ENCODE measurements around the gene JOSD2.
A peak's percentile ranks its signal among the peaks of the same experiment; 100 is the strongest.

Gene JOSD2

GRCh38 chr19:50518091-50519005 lies 7.4 kb upstream of the JOSD2 start:
- Histone ChIP-seq H3K18ac (ENCODE audit: low read length) (no peak overlapping the region), H2BK120ac (ENCODE audit: low read depth, low read length) (no peak overlapping the region), H4K8ac (ENCODE audit: low read depth, low read length) (no peak overlapping the region), H3K27ac (ENCODE audit: low read depth, low read length) (no peak overlapping the region), H3K4me1 (ENCODE audit: control insufficient read depth, low read depth, low read length) (no peaks in the 10 kb centered on the region), H3K23ac (ENCODE audit: low read length) (no peak overlapping the region), H3K56ac (ENCODE audit: low read length) (no peak overlapping the region), H3K79me1 (ENCODE audit: low read length) (no peaks in the 10 kb centered on the region), H3K9ac (ENCODE audit: low read length) (no peak overlapping the region), H2BK15ac (replicated peaks; ENCODE audit: low read depth) (no peak overlapping the region), H3K4me2 (ENCODE audit: low read length) (no peak overlapping the region), H3K4ac (ENCODE audit: low read depth, low read length) (no peak overlapping the region), H3K4me3 (ENCODE audit: low read length) (no peak overlapping the region), H3K79me2 (ENCODE audit: control insufficient read depth, insufficient read depth, low read length) (no peaks in the 10 kb centered on the region), H3K27me3 (ENCODE audit: insufficient read depth, low read length, poor library complexity) (no peaks in the 10 kb centered on the region), H4K5ac (ENCODE audit: low read length) (no peak overlapping the region), H2AK5ac (ENCODE audit: low read length) (no peak overlapping the region), H3K36me3 (ENCODE audit: control insufficient read depth, insufficient read depth, low read length) (no peaks in the 10 kb centered on the region), H2BK5ac (ENCODE audit: low read length) (no peak overlapping the region)
- WGBS (ENCODE audit: extremely low coverage, insufficient coverage, low lambda C conversion rate), result no CpG with 5 or more reads among the region's 87 CpGs
- DNase-seq, result no peak

- no peak overlapping the region for H3K56ac ChIP-seq (ENCODE audit: low read length)
- H2AK5ac ChIP-seq (ENCODE audit: low read length), result no peak overlapping the region
- no peak overlapping the region for H3K4ac ChIP-seq (ENCODE audit: low read depth, low read length)
- H3K36me3 ChIP-seq (ENCODE audit: control insufficient read depth, insufficient read depth, low read length), result no peaks in the 10 kb centered on the region
- no peak overlapping the region for H3K4me3 ChIP-seq (ENCODE audit: low read length)
- no peaks in the 10 kb centered on the region for H3K4me1 ChIP-seq (ENCODE audit: control insufficient read depth, low read depth, low read length)
- no peak overlapping the region for H4K5ac ChIP-seq (ENCODE audit: low read length)
- H3K4me2 ChIP-seq (ENCODE audit: low read length), result no peak overlapping the region
- no CpG with 5 or more reads among the region's 37 CpGs for WGBS (ENCODE audit: extremely low coverage, insufficient coverage, low lambda C conversion rate)
- no peaks in the 10 kb centered on the region for H3K27me3 ChIP-seq (ENCODE audit: insufficient read depth, low read length, poor library complexity)
- no peak overlapping the region for H4K8ac ChIP-seq (ENCODE audit: low read depth, low read length)
- H3K9ac ChIP-seq (ENCODE audit: low read length), result no peak overlapping the region
- no peaks in the 10 kb centered on the region for H3K79me2 ChIP-seq (ENCODE audit: control insufficient read depth, insufficient read depth, low read length)
- no peak overlapping the region for H2BK120ac ChIP-seq (ENCODE audit: low read depth, low read length)
- H2BK15ac ChIP-seq (replicated peaks; ENCODE audit: low read depth), result no peak overlapping the region
- H3K27ac ChIP-seq (ENCODE audit: low read depth, low read length), result no peak overlapping the region
- no peak overlapping the region for H3K23ac ChIP-seq (ENCODE audit: low read length)
- H3K79me1 ChIP-seq (ENCODE audit: low read length), result no peaks in the 10 kb centered on the region
- DNase-seq, result no peak
- no peak overlapping the region for H3K18ac ChIP-seq (ENCODE audit: low read length)
- H2BK5ac ChIP-seq (ENCODE audit: low read length), result no peak overlapping the region
These were observed 6.7 kb upstream of the JOSD2 start for GRCh38 chr19:50517704-50518075.

GRCh38 chr19:50516964-50517703 lies 6.1 kb upstream of the JOSD2 start:
- no peak overlapping the region for H2BK15ac ChIP-seq (replicated peaks; ENCODE audit: low read depth)
- H3K23ac ChIP-seq (ENCODE audit: low read length), result no peak overlapping the region
- no peak overlapping the region for H3K4me3 ChIP-seq (ENCODE audit: low read length)
- H3K9ac ChIP-seq (ENCODE audit: low read length), result no peak overlapping the region
- H3K27me3 ChIP-seq (ENCODE audit: insufficient read depth, low read length, poor library complexity), result no peaks in the 10 kb centered on the region
- H3K79me2 ChIP-seq (ENCODE audit: control insufficient read depth, insufficient read depth, low read length), result no peaks in the 10 kb centered on the region
- no peaks in the 10 kb centered on the region for H3K79me1 ChIP-seq (ENCODE audit: low read length)
- no peak overlapping the region for H2BK120ac ChIP-seq (ENCODE audit: low read depth, low read length)
- H3K36me3 ChIP-seq (ENCODE audit: control insufficient read depth, insufficient read depth, low read length), result no peaks in the 10 kb centered on the region
- H4K5ac ChIP-seq (ENCODE audit: low read length), result no peak overlapping the region
- H3K4me2 ChIP-seq (ENCODE audit: low read length), result no peak overlapping the region
- no peak overlapping the region for H2AK5ac ChIP-seq (ENCODE audit: low read length)
- peak overlapping the region; percentile 25 for H3K56ac ChIP-seq (ENCODE audit: low read length)
- no peak overlapping the region for H2BK5ac ChIP-seq (ENCODE audit: low read length)
- H3K4ac ChIP-seq (ENCODE audit: low read depth, low read length), result no peak overlapping the region
- no peak overlapping the region for H3K18ac ChIP-seq (ENCODE audit: low read length)
- H3K27ac ChIP-seq (ENCODE audit: low read depth, low read length), result no peak overlapping the region
- DNase-seq, result no peak
- H4K8ac ChIP-seq (ENCODE audit: low read depth, low read length), result no peak overlapping the region
- no CpG with 5 or more reads among the region's 53 CpGs for WGBS (ENCODE audit: extremely low coverage, insufficient coverage, low lambda C conversion rate)
- no peaks in the 10 kb centered on the region for H3K4me1 ChIP-seq (ENCODE audit: control insufficient read depth, low read depth, low read length)

- no peak overlapping the region for H2BK5ac ChIP-seq (ENCODE audit: low read length)
- H3K27ac ChIP-seq (ENCODE audit: low read depth, low read length), result no peak overlapping the region
- H2AK5ac ChIP-seq (ENCODE audit: low read length), result no peak overlapping the region
- no peaks in the 10 kb centered on the region for H3K36me3 ChIP-seq (ENCODE audit: control insufficient read depth, insufficient read depth, low read length)
- no peak for DNase-seq
- H3K4ac ChIP-seq (ENCODE audit: low read depth, low read length), result no peak overlapping the region
- H2BK15ac ChIP-seq (replicated peaks; ENCODE audit: low read depth), result no peak overlapping the region
- H3K79me1 ChIP-seq (ENCODE audit: low read length), result no peaks in the 10 kb centered on the region
- H3K27me3 ChIP-seq (ENCODE audit: insufficient read depth, low read length, poor library complexity), result no peaks in the 10 kb centered on the region
- H3K23ac ChIP-seq (ENCODE audit: low read length), result no peak overlapping the region
- H3K4me1 ChIP-seq (ENCODE audit: control insufficient read depth, low read depth, low read length), result no peaks in the 10 kb centered on the region
- no peak overlapping the region for H4K8ac ChIP-seq (ENCODE audit: low read depth, low read length)
- H3K79me2 ChIP-seq (ENCODE audit: control insufficient read depth, insufficient read depth, low read length), result no peaks in the 10 kb centered on the region
- peak overlapping the region; percentile 19 for H3K9ac ChIP-seq (ENCODE audit: low read length)
- no peak overlapping the region for H3K18ac ChIP-seq (ENCODE audit: low read length)
- no CpG with 5 or more reads among the region's 12 CpGs for WGBS (ENCODE audit: extremely low coverage, insufficient coverage, low lambda C conversion rate)
- no peak overlapping the region for H3K4me3 ChIP-seq (ENCODE audit: low read length)
- H2BK120ac ChIP-seq (ENCODE audit: low read depth, low read length), result no peak overlapping the region
- no peak overlapping the region for H3K4me2 ChIP-seq (ENCODE audit: low read length)
- peak overlapping the region; percentile 56 for H3K56ac ChIP-seq (ENCODE audit: low read length)
- no peak overlapping the region for H4K5ac ChIP-seq (ENCODE audit: low read length)
These were observed 5.5 kb upstream of the JOSD2 start for GRCh38 chr19:50516456-50516855.

GRCh38 chr19:50515168-50515561 lies 4.2 kb upstream of the JOSD2 start:
- no peak overlapping the region for H2BK120ac ChIP-seq (ENCODE audit: low read depth, low read length)
- no peak overlapping the region for H3K9ac ChIP-seq (ENCODE audit: low read length)
- WGBS (ENCODE audit: extremely low coverage, insufficient coverage, low lambda C conversion rate), result no CpG with 5 or more reads among the region's 11 CpGs
- H3K4me1 ChIP-seq (ENCODE audit: control insufficient read depth, low read depth, low read length), result no peaks in the 10 kb centered on the region
- no peak overlapping the region for H3K4me3 ChIP-seq (ENCODE audit: low read length)
- H2BK5ac ChIP-seq (ENCODE audit: low read length), result no peak overlapping the region
- H3K4me2 ChIP-seq (ENCODE audit: low read length), result no peak overlapping the region
- H2BK15ac ChIP-seq (replicated peaks; ENCODE audit: low read depth), result no peak overlapping the region
- H3K36me3 ChIP-seq (ENCODE audit: control insufficient read depth, insufficient read depth, low read length), result no peaks in the 10 kb centered on the region
- H3K4ac ChIP-seq (ENCODE audit: low read depth, low read length), result no peak overlapping the region
- H4K8ac ChIP-seq (ENCODE audit: low read depth, low read length), result no peak overlapping the region
- no peak overlapping the region for H3K23ac ChIP-seq (ENCODE audit: low read length)
- no peaks in the 10 kb centered on the region for H3K79me1 ChIP-seq (ENCODE audit: low read length)
- DNase-seq, result no peak
- H3K79me2 ChIP-seq (ENCODE audit: control insufficient read depth, insufficient read depth, low read length), result no peaks in the 10 kb centered on the region
- no peak overlapping the region for H4K5ac ChIP-seq (ENCODE audit: low read length)
- H3K27ac ChIP-seq (ENCODE audit: low read depth, low read length), result no peak overlapping the region
- H3K18ac ChIP-seq (ENCODE audit: low read length), result no peak overlapping the region
- no peak overlapping the region for H2AK5ac ChIP-seq (ENCODE audit: low read length)
- H3K56ac ChIP-seq (ENCODE audit: low read length), result no peak overlapping the region
- H3K27me3 ChIP-seq (ENCODE audit: insufficient read depth, low read length, poor library complexity), result no peaks in the 10 kb centered on the region

Data from mesendoderm (in vitro differentiated cells).